Measurements from ENCODE around the gene NUP133. TPM values are rescaled to one million over a fixed set of nuclear protein-coding genes. Genes with fewer than 3 reads are reported as not detected.
"Not testable (repeated sequence)": the region's sequence is repeated elsewhere in the genome, so short reads cannot be mapped to it uniquely, and the experiment has no call there.

The NUP133 gene
- total and polyA plus RNA-seq, 2 donors (not counting 3 experiments of a cell fraction or from before 2014, with no cell fraction given) = 13.4 to 43.2 TPM

- Histone ChIP-seq H3K27ac (ENCODE audit: insufficient read depth, low read depth, low read length) (no peak overlapping the region), H3K9me1 (replicated peaks; ENCODE audit: control insufficient read depth, extremely low read depth, insufficient read depth, low read length) (no peaks in the 10 kb centered on the region), H3K9ac (replicated peaks; ENCODE audit: extremely low read depth, insufficient read depth, low read length) (no peak overlapping the region), H3K36me3 (ENCODE audit: control insufficient read depth in 2 of 2, extremely low read depth in 1 of 2, insufficient read depth in 2 of 2, low read length in 2 of 2) (no peaks in the 10 kb centered on the region), H3K27me3 (ENCODE audit: control insufficient read depth in 2 of 2, insufficient read depth in 2 of 2, low read length in 2 of 2) (no peaks in the 10 kb centered on the region), H3K9me3 (replicated peaks; ENCODE audit: control insufficient read depth, insufficient read depth, low read length) (no peaks in the 10 kb centered on the region), H3K4me3 (replicated peaks in 1 of 3; ENCODE audit: insufficient read depth in 1 of 3, low read depth in 1 of 3, low read length in 3 of 3) (no peak overlapping the region), H3K4me1 (ENCODE audit: control insufficient read depth, extremely low read depth, insufficient read depth, low read length) (no peaks in the 10 kb centered on the region), H2AFZ (ENCODE audit: low read depth, low read length) (no peak overlapping the region), H3K4me2 (ENCODE audit: insufficient read depth, low read length) (no peak overlapping the region), H4K20me1 (replicated peaks; ENCODE audit: control insufficient read depth, extremely low read depth, insufficient read depth, low read length) (no peaks in the 10 kb centered on the region), H3K79me2 (ENCODE audit: control insufficient read depth, insufficient read depth, low read length) (no peaks in the 10 kb centered on the region)
- dilution Hi-C loops (cut with MboI; ENCODE audit: extremely low pct_ligation_motif_present, low sequenced_read_pairs) (no loop called here), intact Hi-C loops (cut with micrococcal nuclease) (no loop called here)
- ChIA-PET POLR2A (no interaction called here), CTCF (interaction anchor here (0.8 kb wide), 1 partner anchor 11 kb away, joined by 3 read pairs; no protein-coding TSS in a partner anchor)
- FAIRE-seq = no peak
- TF ChIP-seq EZH2 (IDR thresholded peaks at IDR 0.05; ENCODE audit: borderline replicate concordance, low read depth, low read length, severe bottlenecking) (no peak), MYC (IDR thresholded peaks at IDR 0.05; ENCODE audit: low read depth, low read length) (no peak), GATA2 (IDR thresholded peaks at IDR 0.05; ENCODE audit: insufficient read depth, insufficient read length, low read depth, low read length) (no peak), FOS (IDR thresholded peaks at IDR 0.05; ENCODE audit: borderline replicate concordance, insufficient read depth, low read length) (no peak), MAX (IDR thresholded peaks at IDR 0.05; ENCODE audit: insufficient read depth, insufficient read length) (no peak), CTCF (IDR thresholded peaks at IDR 0.05; ENCODE audit: extremely low read depth in 1 of 2, insufficient read depth in 1 of 2, low read depth in 1 of 2, low read length in 2 of 2) (no peak), POLR2AphosphoS5 (IDR thresholded peaks at IDR 0.05; ENCODE audit: insufficient read depth, low read depth, low read length) (no peak), JUN (IDR thresholded peaks at IDR 0.05; ENCODE audit: borderline replicate concordance, insufficient read depth, insufficient read length, low read depth) (no peak), POLR2A (IDR thresholded peaks at IDR 0.05; ENCODE audit: low read depth, low read length) (no peak)
- no peak for DNase-seq (ENCODE audit: low read depth, low spot score)
- BruUV-seq (replicated peaks) = no TSS peak
These were observed 111.4 kb downstream of the NUP133 start for GRCh38 chr1:229396585-229397206.

- dilution Hi-C loops (cut with MboI; ENCODE audit: extremely low pct_ligation_motif_present, low sequenced_read_pairs); intact Hi-C loops (cut with micrococcal nuclease); H2AFZ ChIP-seq (ENCODE audit: low read depth, low read length); DNase-seq (ENCODE audit: low read depth, low spot score); H3K9me1 ChIP-seq (replicated peaks; ENCODE audit: control insufficient read depth, extremely low read depth, insufficient read depth, low read length); H3K27ac ChIP-seq (ENCODE audit: insufficient read depth, low read depth, low read length); FAIRE-seq; H3K9ac ChIP-seq (replicated peaks; ENCODE audit: extremely low read depth, insufficient read depth, low read length); H4K20me1 ChIP-seq (replicated peaks; ENCODE audit: control insufficient read depth, extremely low read depth, insufficient read depth, low read length); H3K79me2 ChIP-seq (ENCODE audit: control insufficient read depth, insufficient read depth, low read length); H3K4me2 ChIP-seq (ENCODE audit: insufficient read depth, low read length); POLR2A ChIA-PET; H3K9me3 ChIP-seq (replicated peaks; ENCODE audit: control insufficient read depth, insufficient read depth, low read length); H3K27me3 ChIP-seq (ENCODE audit: control insufficient read depth in 2 of 2, insufficient read depth in 2 of 2, low read length in 2 of 2); H3K4me1 ChIP-seq (ENCODE audit: control insufficient read depth, extremely low read depth, insufficient read depth, low read length); CTCF ChIA-PET; BruUV-seq (replicated peaks); H3K4me3 ChIP-seq (replicated peaks in 1 of 3; ENCODE audit: insufficient read depth in 1 of 3, low read depth in 1 of 3, low read length in 3 of 3); H3K36me3 ChIP-seq (ENCODE audit: control insufficient read depth in 2 of 2, extremely low read depth in 1 of 2, insufficient read depth in 2 of 2, low read length in 2 of 2): not testable (repeated sequence)
These were observed 113.6 kb downstream of the NUP133 start for GRCh38 chr1:229394517-229394916.

Measured in endothelial cell of umbilical vein (primary cell).